GM19043 (cell line): ENCODE measurements around the gene STEEP1.

ENCODE experiments used
- ATAC-seq: cut with Tn5 transposase; IDR thresholded peaks from one replicate; pipeline ENCODE4 v1.9.1; 2021; ENCODE audit warnings: low read depth; ENCODE audit not compliant: unreplicated experiment

Gene STEEP1

DNA sequence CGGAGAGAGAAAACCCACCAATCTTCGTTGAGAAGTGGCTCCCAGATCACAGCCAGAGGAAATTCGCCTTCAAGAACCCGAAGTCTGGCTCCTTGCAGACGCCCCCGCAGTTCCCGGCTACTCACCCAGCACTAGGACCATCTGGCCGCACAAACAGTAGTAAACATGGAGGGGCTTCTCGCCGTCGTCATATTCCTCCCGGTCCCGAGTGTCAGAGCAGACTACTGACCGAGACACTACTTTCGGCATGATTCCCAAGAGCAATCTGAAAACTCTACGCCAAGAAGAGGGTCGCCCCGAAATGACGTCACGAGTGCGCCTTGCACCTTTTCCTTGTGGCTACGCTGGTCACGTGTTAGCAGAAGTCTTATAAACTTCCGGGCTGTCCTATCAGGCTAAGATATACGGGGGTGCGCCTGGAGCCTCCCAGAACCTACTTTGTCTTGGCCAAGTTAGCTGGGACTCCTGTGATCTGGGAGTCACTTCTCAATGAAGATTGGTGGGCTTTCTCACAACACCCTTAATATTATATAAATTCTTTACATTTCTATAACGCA lies at the start of gene STEEP1:
TSS of gene STEEP1 (minus strand) at position 303 of the 557 bp plus-strand sequence. CDS start at position 249, 54 bp downstream.
- peak; percentile 99 for ATAC-seq

- no peak for ATAC-seq
Measured at GRCh38 chrX:119614776-119615175, 49.6 kb upstream of the STEEP1 start.

DNA sequence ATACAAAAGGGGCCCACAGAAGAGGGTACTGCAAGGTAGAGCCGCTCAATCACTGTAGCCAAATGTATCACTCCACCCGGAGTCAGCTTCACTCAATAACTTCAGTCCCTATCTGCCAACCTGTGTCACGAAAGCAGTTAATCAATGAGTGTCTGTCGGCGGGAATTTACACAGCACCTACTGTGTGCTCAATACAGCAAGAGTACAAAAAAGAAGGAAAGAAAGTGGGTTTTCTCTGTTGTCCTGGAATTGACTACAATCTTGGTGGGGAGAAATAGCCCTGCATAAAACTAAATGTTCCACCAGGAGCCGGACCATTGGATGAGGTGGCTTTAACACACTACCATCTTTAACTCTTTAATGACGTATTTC lies 41.8 kb upstream of the STEEP1 start:
- no peak for ATAC-seq

- ATAC-seq: peak; percentile 71
Measured at GRCh38 chrX:119606280-119607017, 41.2 kb upstream of the STEEP1 start, which contains the start of gene NKRF. TSS of gene NKRF (minus strand) at chrX:119606424.

DNA sequence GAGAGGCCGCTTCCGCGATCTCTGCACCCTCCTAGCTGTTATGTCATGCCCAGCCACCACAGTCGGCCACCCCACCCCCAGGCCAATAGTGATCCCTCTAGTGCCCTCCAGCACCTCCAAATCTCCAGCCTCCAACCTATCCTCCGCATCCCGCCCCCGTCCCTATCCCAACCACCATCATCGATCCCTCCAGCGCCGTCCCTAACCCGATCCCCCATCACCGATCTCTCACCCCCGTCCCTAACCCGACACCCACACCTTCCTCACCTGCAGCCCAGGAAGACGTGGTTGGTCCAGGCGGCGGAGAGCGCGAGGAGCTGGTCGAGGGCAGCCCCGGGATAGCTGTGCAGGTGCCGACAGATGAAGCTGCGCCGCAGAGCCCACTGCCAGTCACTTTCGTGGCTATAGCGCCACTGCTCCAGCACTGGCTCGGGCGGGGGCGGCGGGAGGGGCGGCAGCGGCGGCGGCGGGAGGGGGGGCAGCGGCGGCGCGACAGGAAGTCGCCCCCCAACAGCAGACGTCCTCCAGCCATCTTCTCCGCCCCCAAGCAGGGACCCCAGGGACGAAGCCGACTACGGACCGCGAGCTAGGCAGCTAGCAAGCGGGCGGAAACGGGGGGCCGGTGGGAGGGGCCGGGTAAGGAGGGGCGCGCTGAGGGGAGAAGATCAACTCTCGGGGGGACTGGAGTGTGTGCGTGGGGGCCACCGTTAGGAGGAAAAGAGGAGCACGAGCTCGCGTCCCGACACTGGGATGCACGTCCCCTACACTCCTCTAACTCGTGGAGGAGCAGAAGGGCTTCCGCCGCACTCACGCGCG lies 40.5 kb upstream of the STEEP1 start:
- ATAC-seq: peak; percentile 20

DNA sequence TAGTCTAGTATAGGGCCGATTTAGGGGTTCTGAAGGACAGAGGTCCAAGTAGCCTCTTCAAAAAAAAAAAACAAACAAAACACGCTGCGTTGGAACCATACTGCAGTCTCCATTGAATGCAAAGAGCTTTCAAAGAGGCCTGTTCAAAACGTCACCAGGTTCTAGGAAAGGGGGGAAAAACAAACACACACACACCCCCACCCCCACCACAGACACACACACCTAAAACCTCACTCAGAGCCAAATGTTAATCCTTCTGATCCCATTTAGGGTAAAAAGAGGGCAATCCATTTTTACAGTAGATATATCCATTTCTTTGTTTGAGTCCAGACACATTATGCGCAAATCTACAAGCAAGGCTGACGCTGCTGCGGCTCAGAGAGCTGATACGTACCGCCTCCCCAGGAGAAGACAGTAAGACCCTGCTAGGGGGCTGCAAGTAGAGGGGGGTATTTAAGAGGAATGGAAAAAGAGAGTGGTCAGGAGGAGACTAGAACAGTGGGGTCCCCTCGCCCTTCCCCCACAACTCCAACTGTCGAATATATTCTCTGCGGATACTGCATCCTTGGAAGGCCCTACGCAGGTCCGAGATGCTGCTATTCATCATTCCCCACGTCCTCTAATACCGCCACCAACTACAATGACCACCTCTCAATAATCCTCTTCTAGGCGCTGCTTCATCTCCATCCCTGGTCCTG lies 39.7 kb upstream of the STEEP1 start:
- no peak for ATAC-seq

DNA sequence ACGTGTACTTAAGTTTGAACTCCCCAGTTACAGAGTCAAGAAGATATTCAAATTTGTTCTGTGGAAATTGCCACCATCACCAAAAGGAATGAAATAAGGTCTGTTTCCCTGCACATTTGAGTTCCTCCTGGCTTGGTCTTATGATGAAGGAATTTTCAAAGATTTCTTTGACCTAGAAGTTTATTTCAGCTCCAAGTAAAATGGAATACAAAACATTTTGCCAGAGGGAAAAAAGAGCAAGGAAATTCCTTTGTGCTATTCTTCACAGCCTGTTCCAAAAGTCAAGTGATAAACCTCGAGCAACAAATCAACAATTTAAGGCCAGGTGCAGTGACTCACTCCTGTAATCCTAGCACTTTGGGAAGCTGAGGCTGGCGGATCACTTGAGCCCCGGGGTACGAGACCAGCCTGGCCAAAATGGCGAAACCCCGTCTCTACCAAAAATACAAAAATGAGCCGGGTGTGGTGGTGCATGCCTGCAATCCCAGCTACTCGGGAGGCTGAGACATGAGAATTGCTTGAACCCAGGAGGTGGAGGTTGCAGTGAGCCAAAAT lies 37.6 kb upstream of the STEEP1 start:
- ATAC-seq: no peak

DNA sequence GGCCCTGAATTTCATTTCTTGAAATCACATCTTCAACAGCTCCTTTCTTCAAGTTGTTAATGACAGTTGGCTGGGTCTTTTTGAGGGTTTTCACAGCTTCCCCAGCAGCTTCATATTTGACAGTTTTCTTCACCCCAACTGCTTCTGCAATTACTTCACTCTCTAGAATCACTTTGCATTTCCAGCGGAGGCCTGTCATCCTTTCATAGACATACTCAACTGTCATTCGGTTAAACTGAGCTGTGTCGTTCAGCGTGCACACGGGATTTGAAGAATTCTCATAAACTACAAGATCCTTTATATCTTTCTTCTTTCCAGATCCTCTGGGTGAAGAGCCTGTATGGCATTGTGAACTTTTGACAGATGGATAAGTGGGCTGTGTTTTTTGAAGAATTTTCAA lies 24.6 kb upstream of the STEEP1 start:
- no peak for ATAC-seq

- no peak for ATAC-seq
Measured at GRCh38 chrX:119583431-119584059, 18.3 kb upstream of the STEEP1 start.

DNA sequence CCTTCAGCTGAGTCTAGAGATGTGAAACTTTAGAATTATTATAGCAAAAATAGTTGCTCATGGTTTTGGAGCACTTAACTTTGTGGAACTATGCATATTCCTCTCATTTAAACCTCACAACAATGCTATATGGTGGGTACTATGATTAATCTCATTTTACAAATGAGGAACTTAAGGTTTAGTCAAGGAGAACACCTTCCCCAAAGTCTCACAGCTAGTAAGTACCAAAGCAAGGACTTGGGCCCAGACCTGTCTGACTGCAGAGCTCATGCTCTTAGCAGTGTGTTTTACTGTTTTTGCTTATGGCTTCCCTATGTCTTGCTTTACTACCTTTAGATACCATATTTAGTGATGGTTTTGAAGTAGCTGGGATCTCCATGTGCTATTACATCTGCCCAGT lies 14.2 kb upstream of the STEEP1 start:
- no peak for ATAC-seq

DNA sequence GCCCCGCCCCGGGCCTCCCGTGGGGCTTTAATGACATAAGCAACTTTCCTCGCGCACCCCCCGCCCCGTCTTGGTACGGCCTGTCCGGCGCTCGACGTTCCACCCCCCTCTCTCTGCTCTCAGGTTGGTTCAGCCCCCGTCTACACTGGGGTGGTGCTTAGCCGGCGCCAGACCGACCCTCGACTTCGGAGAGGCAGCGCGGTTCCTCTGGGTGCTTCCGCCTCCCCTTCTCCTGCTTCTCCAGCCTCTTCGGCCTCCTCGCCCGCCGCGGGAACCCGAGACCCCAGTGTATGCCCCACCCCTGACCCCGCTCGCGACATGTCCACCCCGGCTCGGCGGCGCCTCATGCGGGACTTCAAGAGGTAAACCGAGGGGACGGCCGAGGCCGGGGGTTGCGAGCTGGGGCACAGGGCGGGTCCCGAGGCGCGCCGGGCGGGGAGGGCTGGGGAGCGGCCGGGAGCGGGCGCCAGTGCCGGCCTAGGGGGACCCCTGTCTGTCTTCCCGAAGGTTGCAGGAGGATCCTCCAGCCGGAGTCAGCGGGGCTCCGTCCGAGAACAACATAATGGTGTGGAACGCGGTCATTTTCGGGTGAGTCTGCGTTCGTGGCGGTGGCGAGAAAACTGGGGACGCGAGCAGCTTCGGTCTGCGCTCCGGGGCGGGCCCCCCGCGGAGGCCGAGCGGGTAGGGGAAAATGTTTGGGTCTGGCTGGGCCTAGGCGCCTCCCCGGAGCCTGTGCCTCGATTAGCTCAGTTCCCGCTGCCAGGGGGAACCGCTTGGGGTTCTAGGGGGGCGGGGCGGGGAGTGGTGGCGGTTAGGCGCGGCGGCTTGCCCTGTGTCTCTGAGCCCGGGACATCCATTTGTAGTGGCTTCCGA lies 9.4 kb upstream of the STEEP1 start, which contains the start of gene UBE2A:
TSS of gene UBE2A (plus strand) at position 170 of the 873 bp plus-strand sequence. CDS start at position 319, 149 bp downstream.
- ATAC-seq: peak; percentile 86

DNA sequence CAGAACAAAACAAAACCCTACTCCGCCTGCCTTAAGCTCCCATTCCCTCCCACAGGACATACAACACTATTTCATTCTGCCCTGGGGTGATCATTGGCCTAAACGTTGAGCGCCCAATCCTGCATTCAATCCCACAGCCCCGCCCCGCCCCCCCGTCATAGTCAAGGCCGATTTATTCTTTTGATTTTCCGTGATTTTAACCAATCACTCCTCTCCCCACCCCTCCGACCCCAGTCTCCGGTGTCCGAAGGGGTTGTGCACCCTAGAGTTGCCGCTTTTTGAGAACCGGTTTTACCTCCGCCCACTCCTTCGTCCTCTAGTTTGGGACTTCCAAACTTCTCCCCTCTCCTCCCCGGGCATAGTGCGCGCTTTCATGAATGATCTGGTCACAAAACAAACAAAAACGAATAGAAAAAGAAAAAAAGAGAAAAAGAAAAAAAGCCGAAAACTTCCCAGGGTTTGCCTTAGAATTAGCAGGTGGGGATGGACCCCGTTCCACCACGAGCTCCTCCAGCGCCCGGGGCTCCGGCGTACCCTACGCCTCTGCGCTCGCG lies 8.7 kb upstream of the STEEP1 start:
- peak; percentile 14 for ATAC-seq

GRCh38 chrX:119573222-119573621 lies 8.0 kb upstream of the STEEP1 start:
- no peak for ATAC-seq

- ATAC-seq: no peak
Measured at GRCh38 chrX:119570351-119570835, 5.2 kb upstream of the STEEP1 start.

GRCh38 chrX:119552508-119552907 lies 12.7 kb downstream of the STEEP1 start:
- no peak for ATAC-seq

- no peak for ATAC-seq
Measured at GRCh38 chrX:119549327-119550016, 15.7 kb downstream of the STEEP1 start.

- no peak for ATAC-seq
Measured at GRCh38 chrX:119541188-119541587, 24.0 kb downstream of the STEEP1 start.

- ATAC-seq: no peak
Measured at GRCh38 chrX:119539872-119540271, 25.3 kb downstream of the STEEP1 start.
